ENCODE data around the gene PLD6. TPM values are rescaled to one million over a fixed set of nuclear protein-coding genes. Genes with fewer than 3 reads are reported as not detected.
"Not testable (repeated sequence)": the region's sequence is repeated elsewhere in the genome, so short reads cannot be mapped to it uniquely, and the experiment has no call there.

PLD6 gene
- total RNA-seq, 2 experiments from 2014 or later = 3.8 to 4.2 TPM

- Mint-ChIP-seq H3K9me3 (ENCODE audit: insufficient read depth) (no peaks in the 10 kb centered on the region), H3K36me3 (ENCODE audit: low read depth) (peaks cover 9% of the 10 kb centered on the region), H3K4me1 (ENCODE audit: low read depth) (peaks cover under 1% of the 10 kb centered on the region), H3K4me3 (no peak overlapping the region), H3K27me3 (ENCODE audit: low read depth) (no peaks in the 10 kb centered on the region), H3K27ac (no peak overlapping the region)
- CTCF ChIA-PET = interaction anchor here (0.9 to 2.1 kb wide), 3 partner anchors 10 to 36 kb away, joined by 3 to 4 read pairs (median 4); no protein-coding TSS in a partner anchor
- no peak for DNase-seq
- ATAC-seq = no peak
- POLR2A ChIA-PET = interaction anchor here (1.4 to 1.8 kb wide), 2 partner anchors 10 to 12 kb away, joined by 3 to 5 read pairs; no protein-coding TSS in a partner anchor
Measured at GRCh38 chr17:17191961-17192381, 14.2 kb downstream of the PLD6 start.

GRCh38 chr17:17191346-17191792 is 14.8 kb downstream of the PLD6 start:
- ATAC-seq (no peak), DNase-seq (no peak)
- H3K4me1 Mint-ChIP-seq (ENCODE audit: low read depth) = peaks cover 4% of the 10 kb centered on the region
- H3K36me3 Mint-ChIP-seq (ENCODE audit: low read depth) = peaks cover 11% of the 10 kb centered on the region
- H3K27me3 Mint-ChIP-seq (ENCODE audit: low read depth) = no peaks in the 10 kb centered on the region
- ChIA-PET POLR2A (interaction anchor here (0.9 to 1.8 kb wide), 3 partner anchors 9 to 89 kb away, joined by 3 to 5 read pairs (median 3); partner anchors contain the start of gene COPS3), CTCF (interaction anchor here (0.9 to 2.1 kb wide), 3 partner anchors 9 to 35 kb away, joined by 3 to 4 read pairs (median 4); no protein-coding TSS in a partner anchor)
- H3K4me3 Mint-ChIP-seq = no peak overlapping the region
- no peak overlapping the region for H3K27ac Mint-ChIP-seq
- no peaks in the 10 kb centered on the region for H3K9me3 Mint-ChIP-seq (ENCODE audit: insufficient read depth)

GRCh38 chr17:17190188-17190587 is 15.9 kb downstream of the PLD6 start:
- H3K36me3 Mint-ChIP-seq (ENCODE audit: low read depth) = peaks cover 21% of the 10 kb centered on the region
- H3K9me3 Mint-ChIP-seq (ENCODE audit: insufficient read depth) = no peaks in the 10 kb centered on the region
- ChIA-PET POLR2A (interaction anchor here (1.5 kb wide), 1 partner anchor 17 kb away, joined by 4 read pairs; no protein-coding TSS in a partner anchor), CTCF (interaction anchor here (1.0 to 2.1 kb wide), 3 partner anchors 10 to 17 kb away, joined by 3 to 6 read pairs (median 4); no protein-coding TSS in a partner anchor)
- ATAC-seq = no peak
- H3K4me1 Mint-ChIP-seq (ENCODE audit: low read depth) = peaks cover 16% of the 10 kb centered on the region
- no peak for DNase-seq
- no peak overlapping the region for H3K4me3 Mint-ChIP-seq
- no peak overlapping the region for H3K27ac Mint-ChIP-seq
- H3K27me3 Mint-ChIP-seq (ENCODE audit: low read depth) = no peaks in the 10 kb centered on the region

- Mint-ChIP-seq H3K36me3 (ENCODE audit: low read depth) (peaks cover 26% of the 10 kb centered on the region), H3K4me3 (no peak overlapping the region), H3K4me1 (ENCODE audit: low read depth) (peaks cover 22% of the 10 kb centered on the region), H3K27ac (no peak overlapping the region), H3K9me3 (ENCODE audit: insufficient read depth) (no peaks in the 10 kb centered on the region), H3K27me3 (ENCODE audit: low read depth) (no peaks in the 10 kb centered on the region)
- DNase-seq (no peak), ATAC-seq (no peak)
- CTCF ChIA-PET = interaction anchor here (0.6 to 2.1 kb wide), 3 partner anchors 10 to 84 kb away, joined by 3 to 6 read pairs (median 4); no protein-coding TSS in a partner anchor
- POLR2A ChIA-PET = interaction anchor here (0.8 to 1.5 kb wide), 2 partner anchors 18 to 32 kb away, joined by 4 read pairs; no protein-coding TSS in a partner anchor
Measured at GRCh38 chr17:17189559-17189958, 16.6 kb downstream of the PLD6 start.

DNA sequence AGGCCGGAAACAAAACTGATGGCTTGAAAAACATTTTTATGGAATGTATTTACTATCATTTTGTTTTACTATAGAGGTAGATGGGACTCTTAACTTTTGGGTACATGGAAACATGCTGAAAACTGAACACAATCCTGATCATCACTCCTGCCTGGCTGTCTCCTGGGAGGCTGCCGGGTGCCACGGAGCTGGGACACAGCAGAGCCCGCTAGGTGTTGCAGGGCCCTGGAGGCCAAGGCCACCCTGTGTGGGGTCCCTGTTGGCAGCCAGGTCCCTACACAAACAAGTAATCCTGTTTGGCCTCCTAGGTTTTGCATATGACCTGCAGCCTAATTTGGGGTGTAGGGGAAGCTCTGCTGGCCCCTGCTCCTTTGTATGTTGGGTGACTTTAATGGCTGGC is 17.5 kb downstream of the PLD6 start:
- peaks cover 32% of the 10 kb centered on the region for H3K4me1 Mint-ChIP-seq (ENCODE audit: low read depth)
- POLR2A ChIA-PET = interaction anchor here (0.7 kb wide), 1 partner anchor 36 kb away, joined by 3 read pairs; no protein-coding TSS in a partner anchor
- peaks cover 35% of the 10 kb centered on the region for H3K36me3 Mint-ChIP-seq (ENCODE audit: low read depth)

DNA sequence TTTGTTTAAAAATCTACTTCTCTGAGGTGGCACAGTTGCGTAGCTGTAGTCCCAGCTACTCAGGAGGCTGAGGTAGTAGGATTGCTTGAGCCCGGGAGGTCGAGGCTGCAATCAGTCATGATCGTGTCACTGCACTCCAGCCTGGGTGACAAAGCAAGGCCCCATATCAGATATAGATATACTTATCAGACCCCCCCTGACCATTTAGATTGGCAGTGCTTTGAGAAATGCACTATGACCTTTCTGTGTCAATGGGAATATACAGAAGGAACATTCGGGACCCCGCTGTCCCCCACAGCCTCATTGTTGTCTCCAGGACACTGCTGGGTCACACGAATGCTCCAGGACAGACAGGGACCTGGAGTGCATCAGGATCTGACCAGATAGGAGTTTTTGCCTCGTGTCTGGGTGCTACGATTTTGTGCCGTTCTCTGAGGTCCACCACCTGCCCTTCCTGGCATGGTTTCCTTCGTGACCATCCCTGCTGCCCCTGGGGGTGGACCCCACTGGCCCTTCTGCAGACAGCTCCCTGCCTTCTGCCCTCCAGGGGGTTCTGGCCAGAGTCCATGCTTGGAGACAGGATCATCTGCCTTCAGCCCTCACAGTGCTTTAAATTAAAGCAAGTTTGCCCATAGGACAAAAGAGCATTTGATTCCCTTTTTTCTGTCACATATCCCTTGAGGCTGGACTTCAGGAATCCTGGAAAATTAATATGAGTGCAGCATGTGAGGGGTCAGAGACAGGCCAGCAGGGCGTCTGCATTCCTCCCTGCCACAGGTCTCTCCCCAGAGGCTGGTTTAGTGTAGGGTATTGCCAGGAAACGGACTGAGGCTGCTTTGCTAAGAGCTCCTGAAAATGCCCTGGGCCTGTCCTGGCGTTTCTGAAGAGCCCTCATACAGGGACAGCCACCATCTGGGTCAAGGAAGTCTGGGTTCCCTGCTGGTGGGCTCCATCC is 19.3 kb downstream of the PLD6 start:
- H3K27me3 Mint-ChIP-seq (ENCODE audit: low read depth) = no peaks in the 10 kb centered on the region
- no peaks in the 10 kb centered on the region for H3K9me3 Mint-ChIP-seq (ENCODE audit: insufficient read depth)
- DNase-seq = no peak
- H3K4me3 Mint-ChIP-seq = no peak overlapping the region
- peaks cover 48% of the 10 kb centered on the region for H3K4me1 Mint-ChIP-seq (ENCODE audit: low read depth)
- H3K36me3 Mint-ChIP-seq (ENCODE audit: low read depth) = peaks cover 43% of the 10 kb centered on the region
- no peak for ATAC-seq
- peak overlapping the region; percentile 79 for H3K27ac Mint-ChIP-seq
- ChIA-PET CTCF (no interaction called here), POLR2A (interaction anchor here (1.5 kb wide), 1 partner anchor 10 kb away, joined by 6 read pairs; no protein-coding TSS in a partner anchor)

More for the DNA sequence above, 17.5 kb downstream of the PLD6 start:
- ATAC-seq (no peak), DNase-seq (no peak)
- CTCF ChIA-PET = interaction anchor here (0.7 to 2.1 kb wide), 2 partner anchors 8 to 11 kb away, joined by 3 to 6 read pairs; no protein-coding TSS in a partner anchor
- Mint-ChIP-seq H3K27me3 (ENCODE audit: low read depth) (no peaks in the 10 kb centered on the region), H3K4me3 (no peak overlapping the region), H3K9me3 (ENCODE audit: insufficient read depth) (no peaks in the 10 kb centered on the region), H3K27ac (no peak overlapping the region)

DNA sequence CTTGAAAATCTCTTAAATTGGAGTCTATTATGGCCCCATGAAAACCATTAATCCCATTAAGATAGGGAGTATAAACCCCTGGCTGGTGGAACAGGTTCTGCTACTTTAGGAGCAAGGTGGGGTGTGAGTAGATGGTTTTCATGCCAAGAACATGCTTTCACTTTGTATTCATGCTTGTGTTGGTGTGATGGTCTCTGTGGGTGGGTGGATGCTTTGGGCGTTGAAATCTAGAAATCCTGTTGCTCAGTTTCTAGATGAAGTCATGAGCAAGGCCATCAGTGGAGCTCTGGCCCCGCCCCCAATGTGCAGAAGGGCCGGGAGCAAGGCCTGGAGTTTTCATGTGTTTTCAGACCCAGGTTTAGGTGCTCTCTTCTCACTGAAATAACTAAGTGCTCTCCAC is 20.1 kb downstream of the PLD6 start:
- Mint-ChIP-seq H3K4me1 (ENCODE audit: low read depth) (peaks cover 55% of the 10 kb centered on the region), H3K36me3 (ENCODE audit: low read depth) (peaks cover 49% of the 10 kb centered on the region), H3K9me3 (ENCODE audit: insufficient read depth) (no peaks in the 10 kb centered on the region), H3K27me3 (ENCODE audit: low read depth) (no peaks in the 10 kb centered on the region), H3K4me3 (no peak overlapping the region), H3K27ac (peak overlapping the region; percentile 79)
- DNase-seq (peak; percentile 50), ATAC-seq (no peak)
- ChIA-PET POLR2A (interaction anchor here (1.5 kb wide), 1 partner anchor 10 kb away, joined by 6 read pairs; no protein-coding TSS in a partner anchor), CTCF (interaction anchor here (1.5 kb wide), 1 partner anchor 44 kb away, joined by 4 read pairs; no protein-coding TSS in a partner anchor)

- Mint-ChIP-seq H3K4me1 (ENCODE audit: low read depth) (peaks cover 64% of the 10 kb centered on the region), H3K36me3 (ENCODE audit: low read depth) (peaks cover 57% of the 10 kb centered on the region), H3K27ac (peak overlapping the region; percentile 79), H3K4me3 (peak overlapping the region; percentile 22)
- peak; percentile 13 for ATAC-seq
- POLR2A ChIA-PET = interaction anchor here (1.2 kb wide), 1 partner anchor 19 kb away, joined by 3 read pairs; no protein-coding TSS in a partner anchor
- not testable (repeated sequence) for H3K27me3 Mint-ChIP-seq (ENCODE audit: low read depth); H3K9me3 Mint-ChIP-seq (ENCODE audit: insufficient read depth)
- DNase-seq = peak; percentile 47
- CTCF ChIA-PET = interaction anchor here (0.7 to 1.5 kb wide), 3 partner anchors 13 to 43 kb away, joined by 3 to 4 read pairs (median 3); no protein-coding TSS in a partner anchor
Measured at GRCh38 chr17:17184985-17185757, 21.0 kb downstream of the PLD6 start.

- H3K36me3 Mint-ChIP-seq (ENCODE audit: low read depth) = peaks cover 67% of the 10 kb centered on the region
- POLR2A ChIA-PET = interaction anchor here (1.2 to 1.9 kb wide), 2 partner anchors 21 to 97 kb away, joined by 3 to 7 read pairs; partner anchors contain the start of gene COPS3
- H3K27me3 Mint-ChIP-seq (ENCODE audit: low read depth) = no peaks in the 10 kb centered on the region
- no peaks in the 10 kb centered on the region for H3K9me3 Mint-ChIP-seq (ENCODE audit: insufficient read depth)
- no peak for ATAC-seq
- CTCF ChIA-PET = interaction anchor here (1.4 kb wide), 1 partner anchor 12 kb away, joined by 3 read pairs; no protein-coding TSS in a partner anchor
- peak overlapping the region; percentile 74 for H3K27ac Mint-ChIP-seq
- H3K4me1 Mint-ChIP-seq (ENCODE audit: low read depth) = peaks cover 77% of the 10 kb centered on the region
- H3K4me3 Mint-ChIP-seq = peak overlapping the region; percentile 12
- DNase-seq = no peak
Measured at GRCh38 chr17:17183744-17184143, 22.4 kb downstream of the PLD6 start.

- H3K4me3 Mint-ChIP-seq = peak overlapping the region; percentile 74
Measured at GRCh38 chr17:17182598-17183136, 23.5 kb downstream of the PLD6 start.

More at GRCh38 chr17:17182598-17183136, 23.5 kb downstream of the PLD6 start:
- peak; percentile 5 for ATAC-seq
- ChIA-PET POLR2A (interaction anchor here (0.9 to 1.9 kb wide), 6 partner anchors 9 to 98 kb away, joined by 3 to 7 read pairs (median 4); partner anchors contain the start of genes COPS3 and FLCN), CTCF (interaction anchor here (1.2 to 1.5 kb wide), 2 partner anchors 9 to 27 kb away, joined by 3 to 4 read pairs; no protein-coding TSS in a partner anchor)
- peaks cover 68% of the 10 kb centered on the region for H3K36me3 Mint-ChIP-seq (ENCODE audit: low read depth)
- H3K9me3 Mint-ChIP-seq (ENCODE audit: insufficient read depth) = no peaks in the 10 kb centered on the region
- no peaks in the 10 kb centered on the region for H3K27me3 Mint-ChIP-seq (ENCODE audit: low read depth)
- peak overlapping the region; percentile 95 for H3K27ac Mint-ChIP-seq
- DNase-seq = no peak
- peaks cover 88% of the 10 kb centered on the region for H3K4me1 Mint-ChIP-seq (ENCODE audit: low read depth)
